HepG2 (cell line): ENCODE results near the gene ANKRD31. TPM values are rescaled to one million over a fixed set of nuclear protein-coding genes. Genes with fewer than 3 reads are reported as not detected.

ENCODE experiments used
- ATF1 ChIP-seq: IDR thresholded peaks from 2 replicates; pipeline ENCODE4 v1.6.1; 2016; ENCODE audit warnings: mild to moderate bottlenecking, control low read depth
- SIN3B ChIP-seq: fragments of 150-350 bp; IDR thresholded peaks from 2 replicates; pipeline ENCODE4 v1.6.1; 2014; ENCODE audit warnings: low read length
- TARDBP ChIP-seq: sonication (generic); formaldehyde crosslinking; IDR thresholded peaks from 2 replicates; pipeline ENCODE4 v1.8.0; 2022; ENCODE audit warnings: mild to moderate bottlenecking, missing genetic modification reagents
- TEF ChIP-seq: sonication (generic); formaldehyde crosslinking; IDR thresholded peaks from 2 replicates; pipeline ENCODE4 v1.5.0; 2020; ENCODE audit warnings: missing genetic modification reagents
- THAP8 ChIP-seq: sonication (generic); formaldehyde crosslinking; IDR thresholded peaks from 2 replicates; pipeline ENCODE4 v1.5.1; 2020; ENCODE audit warnings: missing genetic modification reagents, mild to moderate bottlenecking, borderline replicate concordance
- ZMYM4 ChIP-seq: sonication (generic); formaldehyde crosslinking; IDR thresholded peaks from 2 replicates; pipeline ENCODE4 v1.8.1; 2023; ENCODE audit warnings: mild to moderate bottlenecking, missing genetic modification reagents
- ZNF230 ChIP-seq: sonication (generic); formaldehyde crosslinking; IDR thresholded peaks from 2 replicates; pipeline ENCODE4 v1.4.0; 2020; ENCODE audit warnings: mild to moderate bottlenecking, missing genetic modification reagents
- ZNF292 ChIP-seq: sonication (generic); formaldehyde crosslinking; IDR thresholded peaks from 2 replicates; pipeline ENCODE4 v1.8.1; 2022; ENCODE audit warnings: mild to moderate bottlenecking, low read depth, missing genetic modification reagents, borderline replicate concordance
- ZNF512 ChIP-seq: sonication (generic); formaldehyde crosslinking; IDR thresholded peaks from 2 replicates; pipeline ENCODE4 v1.4.0; 2020; ENCODE audit warnings: mild to moderate bottlenecking, missing genetic modification reagents
- ZNF567 ChIP-seq: sonication (generic); formaldehyde crosslinking; IDR thresholded peaks from 2 replicates; pipeline ENCODE4 v1.8.1; 2023; ENCODE audit warnings: mild to moderate bottlenecking, missing genetic modification reagents, borderline replicate concordance
- ZSCAN31 ChIP-seq: sonication (generic); formaldehyde crosslinking; IDR thresholded peaks from 2 replicates; pipeline ENCODE4 v1.5.0; 2020; ENCODE audit warnings: low read depth, mild to moderate bottlenecking, missing genetic modification reagents
- polyA plus RNA-seq, 8 experiments: library from polyadenylated mRNA; depleted of rRNA in 3 of 8; stranded (reverse) in 7 of 8; unstranded in 1 of 8; fragments of >200 nt; fragmentation: Illumina TruSeq in 4 of 8; extraction: Trizol in 4 of 8; gene quantifications; 2 replicates each; pipeline versions ENCODE4 v1.2.1 to v1.2.3, GENCODE V29; 2011 to 2016; ENCODE audit warnings: low read depth in 4 of 8, missing spikeins in 1 of 8, mixed read lengths in 1 of 8; ENCODE audit not compliant: insufficient read depth in 1 of 8
- total RNA-seq, 5 experiments: library from RNA; depleted of rRNA; stranded (reverse); fragments of >200 nt; fragmentation: Illumina TruSeq; extraction: Trizol; gene quantifications; 2 replicates each; pipeline ENCODE4 v1.2.3, GENCODE V29; 2016; ENCODE audit warnings: low read depth in 1 of 5
- TF ChIP-seq, protein P1 (sequence below): sonication (generic); formaldehyde crosslinking; IDR thresholded peaks from 2 replicates; pipeline ENCODE4 v1.4.0; 2020; ENCODE audit warnings: mild to moderate bottlenecking, missing genetic modification reagents
- TF ChIP-seq, protein P2 (sequence below): IDR thresholded peaks from 2 replicates; pipeline ENCODE4 v1.6.1; 2016; ENCODE audit warnings: missing genetic modification reagents, missing compliant biosample characterization
- TF ChIP-seq, protein P3 (sequence below): sonication (generic); formaldehyde crosslinking; IDR thresholded peaks from 2 replicates; pipeline ENCODE4 v1.5.0; 2020; ENCODE audit warnings: mild to moderate bottlenecking, missing genetic modification reagents, borderline replicate concordance

The ANKRD31 gene
- total and polyA plus RNA-seq, 2 of the 13 experiments (the other 11 are each of a cell fraction or from before 2014, with no cell fraction given): 0.01 to 0.09 TPM

- no peak for TF ChIP-seq THAP8 (CRISPR knock-in tag)
- TF ChIP-seq, protein P1, sequence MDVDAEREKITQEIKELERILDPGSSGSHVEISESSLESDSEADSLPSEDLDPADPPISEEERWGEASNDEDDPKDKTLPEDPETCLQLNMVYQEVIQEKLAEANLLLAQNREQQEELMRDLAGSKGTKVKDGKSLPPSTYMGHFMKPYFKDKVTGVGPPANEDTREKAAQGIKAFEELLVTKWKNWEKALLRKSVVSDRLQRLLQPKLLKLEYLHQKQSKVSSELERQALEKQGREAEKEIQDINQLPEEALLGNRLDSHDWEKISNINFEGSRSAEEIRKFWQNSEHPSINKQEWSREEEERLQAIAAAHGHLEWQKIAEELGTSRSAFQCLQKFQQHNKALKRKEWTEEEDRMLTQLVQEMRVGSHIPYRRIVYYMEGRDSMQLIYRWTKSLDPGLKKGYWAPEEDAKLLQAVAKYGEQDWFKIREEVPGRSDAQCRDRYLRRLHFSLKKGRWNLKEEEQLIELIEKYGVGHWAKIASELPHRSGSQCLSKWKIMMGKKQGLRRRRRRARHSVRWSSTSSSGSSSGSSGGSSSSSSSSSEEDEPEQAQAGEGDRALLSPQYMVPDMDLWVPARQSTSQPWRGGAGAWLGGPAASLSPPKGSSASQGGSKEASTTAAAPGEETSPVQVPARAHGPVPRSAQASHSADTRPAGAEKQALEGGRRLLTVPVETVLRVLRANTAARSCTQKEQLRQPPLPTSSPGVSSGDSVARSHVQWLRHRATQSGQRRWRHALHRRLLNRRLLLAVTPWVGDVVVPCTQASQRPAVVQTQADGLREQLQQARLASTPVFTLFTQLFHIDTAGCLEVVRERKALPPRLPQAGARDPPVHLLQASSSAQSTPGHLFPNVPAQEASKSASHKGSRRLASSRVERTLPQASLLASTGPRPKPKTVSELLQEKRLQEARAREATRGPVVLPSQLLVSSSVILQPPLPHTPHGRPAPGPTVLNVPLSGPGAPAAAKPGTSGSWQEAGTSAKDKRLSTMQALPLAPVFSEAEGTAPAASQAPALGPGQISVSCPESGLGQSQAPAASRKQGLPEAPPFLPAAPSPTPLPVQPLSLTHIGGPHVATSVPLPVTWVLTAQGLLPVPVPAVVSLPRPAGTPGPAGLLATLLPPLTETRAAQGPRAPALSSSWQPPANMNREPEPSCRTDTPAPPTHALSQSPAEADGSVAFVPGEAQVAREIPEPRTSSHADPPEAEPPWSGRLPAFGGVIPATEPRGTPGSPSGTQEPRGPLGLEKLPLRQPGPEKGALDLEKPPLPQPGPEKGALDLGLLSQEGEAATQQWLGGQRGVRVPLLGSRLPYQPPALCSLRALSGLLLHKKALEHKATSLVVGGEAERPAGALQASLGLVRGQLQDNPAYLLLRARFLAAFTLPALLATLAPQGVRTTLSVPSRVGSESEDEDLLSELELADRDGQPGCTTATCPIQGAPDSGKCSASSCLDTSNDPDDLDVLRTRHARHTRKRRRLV: no peak
- no peak for TF ChIP-seq TEF (CRISPR knock-in tag)
- peak; percentile 96 for TF ChIP-seq ZMYM4 (CRISPR knock-in tag)
- TF ChIP-seq ZNF512: no peak
- no peak; the same call in 1 of the 2 replicates for TF ChIP-seq ZSCAN31
- peak; percentile 41; the same call in 1 of the 2 replicates for TF ChIP-seq ZNF230 (CRISPR knock-in tag)
- TF ChIP-seq ZNF567: peak; percentile 71; the same call in 1 of the 2 replicates
- peak; percentile 75; the same call in 1 of the 2 replicates for TF ChIP-seq ZNF292
- no peak for TF ChIP-seq ATF1 (CRISPR knock-in tag)
- TF ChIP-seq TARDBP (CRISPR knock-in tag): no peak; the same call in 1 of the 2 replicates
- TF ChIP-seq, protein P2, sequence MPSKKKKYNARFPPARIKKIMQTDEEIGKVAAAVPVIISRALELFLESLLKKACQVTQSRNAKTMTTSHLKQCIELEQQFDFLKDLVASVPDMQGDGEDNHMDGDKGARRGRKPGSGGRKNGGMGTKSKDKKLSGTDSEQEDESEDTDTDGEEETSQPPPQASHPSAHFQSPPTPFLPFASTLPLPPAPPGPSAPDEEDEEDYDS (CRISPR knock-in tag): no peak; the same call in 1 of the 2 replicates
- no peak for TF ChIP-seq SIN3B
- TF ChIP-seq, protein P3, sequence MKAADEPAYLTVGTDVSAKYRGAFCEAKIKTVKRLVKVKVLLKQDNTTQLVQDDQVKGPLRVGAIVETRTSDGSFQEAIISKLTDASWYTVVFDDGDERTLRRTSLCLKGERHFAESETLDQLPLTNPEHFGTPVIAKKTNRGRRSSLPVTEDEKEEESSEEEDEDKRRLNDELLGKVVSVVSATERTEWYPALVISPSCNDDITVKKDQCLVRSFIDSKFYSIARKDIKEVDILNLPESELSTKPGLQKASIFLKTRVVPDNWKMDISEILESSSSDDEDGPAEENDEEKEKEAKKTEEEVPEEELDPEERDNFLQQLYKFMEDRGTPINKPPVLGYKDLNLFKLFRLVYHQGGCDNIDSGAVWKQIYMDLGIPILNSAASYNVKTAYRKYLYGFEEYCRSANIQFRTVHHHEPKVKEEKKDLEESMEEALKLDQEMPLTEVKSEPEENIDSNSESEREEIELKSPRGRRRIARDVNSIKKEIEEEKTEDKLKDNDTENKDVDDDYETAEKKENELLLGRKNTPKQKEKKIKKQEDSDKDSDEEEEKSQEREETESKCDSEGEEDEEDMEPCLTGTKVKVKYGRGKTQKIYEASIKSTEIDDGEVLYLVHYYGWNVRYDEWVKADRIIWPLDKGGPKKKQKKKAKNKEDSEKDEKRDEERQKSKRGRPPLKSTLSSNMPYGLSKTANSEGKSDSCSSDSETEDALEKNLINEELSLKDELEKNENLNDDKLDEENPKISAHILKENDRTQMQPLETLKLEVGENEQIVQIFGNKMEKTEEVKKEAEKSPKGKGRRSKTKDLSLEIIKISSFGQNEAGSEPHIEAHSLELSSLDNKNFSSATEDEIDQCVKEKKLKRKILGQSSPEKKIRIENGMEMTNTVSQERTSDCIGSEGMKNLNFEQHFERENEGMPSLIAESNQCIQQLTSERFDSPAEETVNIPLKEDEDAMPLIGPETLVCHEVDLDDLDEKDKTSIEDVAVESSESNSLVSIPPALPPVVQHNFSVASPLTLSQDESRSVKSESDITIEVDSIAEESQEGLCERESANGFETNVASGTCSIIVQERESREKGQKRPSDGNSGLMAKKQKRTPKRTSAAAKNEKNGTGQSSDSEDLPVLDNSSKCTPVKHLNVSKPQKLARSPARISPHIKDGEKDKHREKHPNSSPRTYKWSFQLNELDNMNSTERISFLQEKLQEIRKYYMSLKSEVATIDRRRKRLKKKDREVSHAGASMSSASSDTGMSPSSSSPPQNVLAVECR: peak; percentile 60; the same call in 1 of the 2 replicates
These were observed at the start of gene ANKRD31 (continued) for GRCh38 chr5:75236322-75237316.
